ENCODE results near the gene CHRNB1. TPM values are rescaled to one million over a fixed set of nuclear protein-coding genes. Genes with fewer than 3 reads are reported as not detected.
A peak's percentile ranks its signal among the peaks of the same experiment; 100 is the strongest.

The CHRNB1 gene
- total RNA-seq, 1 experiment from 2014 or later: 12.7 TPM

DNA sequence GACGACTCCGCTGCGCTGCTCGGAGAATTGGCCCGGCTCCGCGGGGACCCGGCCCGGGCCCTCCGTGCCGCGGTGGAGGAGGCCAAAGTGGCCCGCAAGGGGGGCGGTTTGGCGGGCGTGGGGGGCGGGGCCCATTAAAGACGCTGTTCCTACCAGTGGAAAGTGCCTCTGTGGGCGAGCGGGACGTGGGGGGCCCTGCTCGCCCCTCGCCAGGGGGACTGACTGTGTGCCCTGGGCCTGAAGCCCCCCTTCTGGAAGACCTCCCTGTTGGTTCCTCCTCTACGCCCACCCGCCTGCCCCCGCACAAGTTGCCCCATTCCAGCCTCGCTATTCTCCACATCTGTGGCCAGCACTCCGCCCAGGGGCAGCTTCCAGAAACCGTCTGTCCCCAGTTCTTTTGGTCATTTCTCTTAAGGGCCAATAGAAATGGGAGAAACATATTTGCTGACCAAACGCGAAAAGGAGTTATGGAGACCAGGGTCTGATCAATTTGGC lies 7.4 kb upstream of the CHRNB1 start:
- Histone ChIP-seq H3K56ac (ENCODE audit: insufficient read length, low read depth, low read length) (no peak overlapping the region), H2AK5ac (ENCODE audit: insufficient read length, low read length) (no peak overlapping the region), H3K9ac (ENCODE audit: extremely low read depth, insufficient read length, low read length) (no peak overlapping the region), H2BK12ac (ENCODE audit: insufficient read length, low read depth, low read length) (no peak overlapping the region), H3K23ac (ENCODE audit: insufficient read length, low read depth, low read length) (no peak overlapping the region), H3K79me1 (ENCODE audit: insufficient read depth, low read depth, low read length, poor library complexity, severe bottlenecking) (no peaks in the 10 kb centered on the region), H3K18ac (ENCODE audit: insufficient read length, low read depth, low read length) (no peak overlapping the region), H3K27ac (ENCODE audit: insufficient read length, low read depth, low read length) (no peak overlapping the region), H2BK20ac (ENCODE audit: low read depth, low read length, poor library complexity, severe bottlenecking) (no peak overlapping the region), H3K9me3 (ENCODE audit: control insufficient read depth, low read depth, low read length) (no peaks in the 10 kb centered on the region), H2BK120ac (ENCODE audit: low read depth, low read length, poor library complexity, severe bottlenecking) (no peak overlapping the region), H2AFZ (ENCODE audit: low read length) (no peak overlapping the region), H3K23me2 (ENCODE audit: insufficient read length, low read depth, low read length, poor library complexity, severe bottlenecking) (peaks cover 33% of the 10 kb centered on the region), H3K4ac (ENCODE audit: low read depth, low read length) (no peak overlapping the region), H2BK5ac (ENCODE audit: insufficient read length, low read length) (no peak overlapping the region), H4K20me1 (ENCODE audit: control insufficient read depth, insufficient read depth, insufficient read length) (no peaks in the 10 kb centered on the region), H3K27me3 (ENCODE audit: insufficient read depth, low read length) (peaks cover 7% of the 10 kb centered on the region), H3T11ph (ENCODE audit: low read length) (no peak overlapping the region), H3K14ac (ENCODE audit: insufficient read depth, low read length) (no peak overlapping the region), H3K4me2 (ENCODE audit: insufficient read depth, insufficient read length, low read length) (peak overlapping the region; percentile 60), H3K4me1 (ENCODE audit: insufficient read depth, low read length) (no peaks in the 10 kb centered on the region; the same call in 1 of the 2 replicates), H4K8ac (replicated peaks; ENCODE audit: insufficient read length, low read depth, low read length) (no peak overlapping the region), H4K5ac (ENCODE audit: insufficient read length, low read depth, low read length) (no peak overlapping the region), H2BK15ac (ENCODE audit: low read depth, low read length) (no peak overlapping the region), H4K91ac (ENCODE audit: insufficient read length, low read depth, low read length) (no peak overlapping the region), H3K79me2 (ENCODE audit: insufficient read depth, low read length) (no peaks in the 10 kb centered on the region)
- Mint-ChIP-seq H3K9me3 (no peaks in the 10 kb centered on the region), H3K36me3 (ENCODE audit: insufficient read depth in 1 of 3, low read depth in 3 of 3) (peaks cover 0 to 1% (median 0%) of the 10 kb centered on the region in 3 experiments; a peak in 1 of 7 replicates), H3K27me3 (ENCODE audit: low read depth) (peaks cover 23% of the 10 kb centered on the region), H3K27ac (peak overlapping the region in 2 of 3 experiments; percentile 75 to 96; a peak in 3 of 7 replicates), H3K4me3 (peak overlapping the region; percentile 91 to 93), H3K4me1 (peaks cover 32 to 36% of the 10 kb centered on the region in 2 experiments)
- DNase-seq: no peak
- WGBS (ENCODE audit: extremely low coverage, insufficient read length, low lambda C conversion rate): no CpG with 5 or more reads among the region's 31 CpGs
- TF ChIP-seq, protein P1, sequence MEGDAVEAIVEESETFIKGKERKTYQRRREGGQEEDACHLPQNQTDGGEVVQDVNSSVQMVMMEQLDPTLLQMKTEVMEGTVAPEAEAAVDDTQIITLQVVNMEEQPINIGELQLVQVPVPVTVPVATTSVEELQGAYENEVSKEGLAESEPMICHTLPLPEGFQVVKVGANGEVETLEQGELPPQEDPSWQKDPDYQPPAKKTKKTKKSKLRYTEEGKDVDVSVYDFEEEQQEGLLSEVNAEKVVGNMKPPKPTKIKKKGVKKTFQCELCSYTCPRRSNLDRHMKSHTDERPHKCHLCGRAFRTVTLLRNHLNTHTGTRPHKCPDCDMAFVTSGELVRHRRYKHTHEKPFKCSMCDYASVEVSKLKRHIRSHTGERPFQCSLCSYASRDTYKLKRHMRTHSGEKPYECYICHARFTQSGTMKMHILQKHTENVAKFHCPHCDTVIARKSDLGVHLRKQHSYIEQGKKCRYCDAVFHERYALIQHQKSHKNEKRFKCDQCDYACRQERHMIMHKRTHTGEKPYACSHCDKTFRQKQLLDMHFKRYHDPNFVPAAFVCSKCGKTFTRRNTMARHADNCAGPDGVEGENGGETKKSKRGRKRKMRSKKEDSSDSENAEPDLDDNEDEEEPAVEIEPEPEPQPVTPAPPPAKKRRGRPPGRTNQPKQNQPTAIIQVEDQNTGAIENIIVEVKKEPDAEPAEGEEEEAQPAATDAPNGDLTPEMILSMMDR (conservative IDR thresholded peaks at IDR 0.05): no peak
